ENCODE data around the gene NT5C2. TPM values are rescaled to one million over a fixed set of nuclear protein-coding genes. Genes with fewer than 3 reads are reported as not detected.

The NT5C2 gene
- total RNA-seq, 1 experiment from 2014 or later = 74.6 TPM

GRCh38 chr10:103041391-103041790 is 151.7 kb downstream of the NT5C2 start:
- ChIA-PET CTCF (no interaction called here), POLR2A (ENCODE audit: unreplicated experiment) (interaction anchor here (0.6 kb wide), 1 partner anchor 124 kb away, joined by 4 read pairs; no protein-coding TSS in a partner anchor)
- intact Hi-C loops (cut with micrococcal nuclease) = no loop called here
- no peak overlapping the region for H2AFZ ChIP-seq (ENCODE audit: low read length)
- no peaks in the 10 kb centered on the region for H3K9me3 ChIP-seq (ENCODE audit: low read length)
- ATAC-seq (no peak), DNase-seq (no peak)
- H3K4me1 ChIP-seq (ENCODE audit: insufficient read depth, low read length) = no peaks in the 10 kb centered on the region
- H3K4me3 ChIP-seq (ENCODE audit: low read length) = no peak overlapping the region
- TF ChIP-seq CTCF (conservative IDR thresholded peaks at IDR 0.05; ENCODE audit: low read depth, low read length) (no peak), EZH2phosphoT487 (IDR thresholded peaks at IDR 0.05; ENCODE audit: borderline replicate concordance, low read length) (no peak), EZH2 (IDR thresholded peaks at IDR 0.05; ENCODE audit: low read length, unreplicated experiment) (no peak)
- H3K9me2 ChIP-seq (replicated peaks; ENCODE audit: low read length) = no peaks in the 10 kb centered on the region
- BruUV-seq (replicated peaks) = no TSS peak
- no peaks in the 10 kb centered on the region for H3K79me2 ChIP-seq (ENCODE audit: low read length)
- H3K27me3 ChIP-seq (ENCODE audit: low read length) = no peaks in the 10 kb centered on the region
- no peak overlapping the region for H3K9ac ChIP-seq (ENCODE audit: low read length)
- no peaks in the 10 kb centered on the region for H3K36me3 ChIP-seq (ENCODE audit: low read depth, low read length)
- H4K20me1 ChIP-seq (ENCODE audit: low read length) = no peaks in the 10 kb centered on the region
- no peak overlapping the region for H3K27ac ChIP-seq (ENCODE audit: low read length)
- H3K4me2 ChIP-seq (ENCODE audit: low read length) = no peak overlapping the region
- no peaks in the 10 kb centered on the region for H3F3A ChIP-seq (ENCODE audit: low read length, unreplicated experiment)

- no peak for ATAC-seq
- Histone ChIP-seq H3K36me3 (ENCODE audit: low read depth, low read length) (no peaks in the 10 kb centered on the region), H3K4me3 (ENCODE audit: low read length) (no peak overlapping the region), H3F3A (ENCODE audit: low read length, unreplicated experiment) (no peaks in the 10 kb centered on the region), H3K4me1 (ENCODE audit: insufficient read depth, low read length) (no peaks in the 10 kb centered on the region), H3K27me3 (ENCODE audit: low read length) (no peaks in the 10 kb centered on the region), H3K9ac (ENCODE audit: low read length) (no peak overlapping the region), H4K20me1 (ENCODE audit: low read length) (no peaks in the 10 kb centered on the region), H3K4me2 (ENCODE audit: low read length) (no peak overlapping the region), H3K27ac (ENCODE audit: low read length) (no peak overlapping the region), H2AFZ (ENCODE audit: low read length) (no peak overlapping the region), H3K9me2 (replicated peaks; ENCODE audit: low read length) (no peaks in the 10 kb centered on the region), H3K79me2 (ENCODE audit: low read length) (no peaks in the 10 kb centered on the region), H3K9me3 (ENCODE audit: low read length) (no peaks in the 10 kb centered on the region)
- CTCF ChIA-PET = no interaction called here
- POLR2A ChIA-PET (ENCODE audit: unreplicated experiment) = no interaction called here
- BruUV-seq (replicated peaks) = no TSS peak
- peak; percentile 16 for DNase-seq
- TF ChIP-seq EZH2phosphoT487 (IDR thresholded peaks at IDR 0.05; ENCODE audit: borderline replicate concordance, low read length) = no peak
- intact Hi-C loops (cut with micrococcal nuclease) = no loop called here
Observed at GRCh38 chr10:103040418-103040817, 152.7 kb downstream of the NT5C2 start.

GRCh38 chr10:103038570-103038969 is 154.5 kb downstream of the NT5C2 start:
- POLR2A ChIA-PET (ENCODE audit: unreplicated experiment) = no interaction called here
- H3K4me2 ChIP-seq (ENCODE audit: low read length) = no peak overlapping the region
- ATAC-seq (no peak), DNase-seq (no peak)
- no peaks in the 10 kb centered on the region for H3K79me2 ChIP-seq (ENCODE audit: low read length)
- no peaks in the 10 kb centered on the region for H3K36me3 ChIP-seq (ENCODE audit: low read depth, low read length)
- no peak overlapping the region for H2AFZ ChIP-seq (ENCODE audit: low read length)
- TF ChIP-seq EZH2 (IDR thresholded peaks at IDR 0.05; ENCODE audit: low read length, unreplicated experiment) (no peak), EZH2phosphoT487 (IDR thresholded peaks at IDR 0.05; ENCODE audit: borderline replicate concordance, low read length) (no peak), CTCF (conservative IDR thresholded peaks at IDR 0.05; ENCODE audit: low read depth, low read length) (no peak)
- intact Hi-C loops (cut with micrococcal nuclease) = no loop called here
- no peak overlapping the region for H3K9ac ChIP-seq (ENCODE audit: low read length)
- no peaks in the 10 kb centered on the region for H3K4me1 ChIP-seq (ENCODE audit: insufficient read depth, low read length)
- no peaks in the 10 kb centered on the region for H3K9me3 ChIP-seq (ENCODE audit: low read length)
- BruUV-seq (replicated peaks) = no TSS peak
- no peaks in the 10 kb centered on the region for H3F3A ChIP-seq (ENCODE audit: low read length, unreplicated experiment)
- H3K9me2 ChIP-seq (replicated peaks; ENCODE audit: low read length) = no peaks in the 10 kb centered on the region
- no peak overlapping the region for H3K4me3 ChIP-seq (ENCODE audit: low read length)
- CTCF ChIA-PET = no interaction called here
- H3K27me3 ChIP-seq (ENCODE audit: low read length) = no peaks in the 10 kb centered on the region
- no peak overlapping the region for H3K27ac ChIP-seq (ENCODE audit: low read length)
- H4K20me1 ChIP-seq (ENCODE audit: low read length) = no peaks in the 10 kb centered on the region

Other genes starting within 250 kb of the NT5C2 start
- gene RPEL1, start 52.6 kb upstream of the NT5C2 start, total RNA-seq (2014; rRNA removed) = not detected in 2 replicates
- gene INA, start 83.9 kb upstream of the NT5C2 start, total RNA-seq (2014; rRNA removed) = not detected in 2 replicates
- 8.8 and 11.6 TPM in 2 replicates for gene PCGF6, start 157.9 kb upstream of the NT5C2 start, total RNA-seq (2014; rRNA removed)
- 7.0 and 8.4 TPM in 2 replicates for gene TAF5, start 174.7 kb upstream of the NT5C2 start, total RNA-seq (2014; rRNA removed)
- gene ATP5MK, start 203.2 kb upstream of the NT5C2 start, total RNA-seq (2014; rRNA removed) = 66.1 and 111 TPM in 2 replicates
- gene PDCD11, start 203.4 kb upstream of the NT5C2 start, total RNA-seq (2014; rRNA removed) = 41.9 and 50.9 TPM in 2 replicates

Measured in PC-3 (cell line).